ENCODE measurements around the gene RFTN1.

DNA sequence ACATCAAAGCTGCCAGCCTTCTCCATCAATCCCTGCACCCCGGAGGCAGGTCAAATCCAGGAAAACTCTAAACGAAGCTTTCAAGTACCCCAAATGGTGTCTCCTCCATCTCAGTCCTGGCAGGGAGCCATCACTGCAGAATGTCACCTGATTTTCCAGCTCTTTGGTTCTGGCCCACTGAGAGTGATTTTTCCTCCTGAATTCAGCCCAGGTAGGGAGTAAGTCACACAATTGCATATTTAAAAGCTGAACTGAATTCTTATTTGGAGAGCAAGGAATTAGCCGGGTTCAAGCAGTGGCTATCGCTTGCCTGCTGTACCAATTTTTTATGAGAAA, 5.3 kb downstream of the RFTN1 start:
- no peak for TF ChIP-seq GATA3 (IDR thresholded peaks at IDR 0.05; ENCODE audit: borderline replicate concordance)
- no peak for TF ChIP-seq NR3C1 (IDR thresholded peaks at IDR 0.05)
- no peak for TF ChIP-seq CTCF (IDR thresholded peaks at IDR 0.05)
- no peak for TF ChIP-seq RAD21 (conservative IDR thresholded peaks at IDR 0.05 in 1 of 2, IDR thresholded peaks at IDR 0.05 in 1 of 2)
- no peak for TF ChIP-seq RFX5 (IDR thresholded peaks at IDR 0.05)
